Loucy (cell line): ENCODE data around the gene SLCO4A1.

Source experiments
- H2AFZ ChIP-seq: fragments of 200-600 bp; sonication (generic); 2 replicates; pipeline ENCODE4 v1.6.0; 2016; ENCODE audit warnings: antibody characterized with exemption, mild to moderate bottlenecking, low read length, moderate library complexity
- H3F3A ChIP-seq: fragments of 200-600 bp; 2 replicates; pipeline ENCODE4 v1.6.0; 2016; ENCODE audit warnings: antibody characterized with exemption, low read depth, mild to moderate bottlenecking
- H3K27me3 ChIP-seq: fragments of 200-600 bp; sonication (generic); 2 replicates; pipeline ENCODE4 v1.6.1; 2014; ENCODE audit warnings: low read length, mild to moderate bottlenecking; ENCODE audit not compliant: insufficient read depth, poor library complexity, severe bottlenecking
- H3K36me3 ChIP-seq: fragments of 200-600 bp; sonication (generic); 2 replicates; pipeline ENCODE4 v1.6.1; 2016; ENCODE audit warnings: low read length; ENCODE audit not compliant: insufficient read depth
- H3K4me1 ChIP-seq: fragments of 200-600 bp; sonication (generic); 2 replicates; pipeline ENCODE4 v1.5.1; 2014; ENCODE audit warnings: low read length, mild to moderate bottlenecking; ENCODE audit not compliant: insufficient read depth, poor library complexity, severe bottlenecking
- H3K4me2 ChIP-seq: fragments of 200-600 bp; sonication (generic); 2 replicates; pipeline ENCODE4 v1.6.0; 2014; ENCODE audit warnings: antibody characterized with exemption, low read length, low read depth, mild to moderate bottlenecking; ENCODE audit not compliant: poor library complexity, severe bottlenecking
- H3K4me3 ChIP-seq: fragments of 200-600 bp; sonication (generic); 2 replicates; pipeline ENCODE4 v1.5.1; 2014; ENCODE audit warnings: low read length, mild to moderate bottlenecking, mixed read lengths; ENCODE audit not compliant: poor library complexity, severe bottlenecking
- H3K79me2 ChIP-seq: fragments of 200-600 bp; sonication (generic); 2 replicates; pipeline ENCODE4 v1.6.1; 2014; ENCODE audit warnings: low read length; ENCODE audit not compliant: insufficient read depth
- H3K9ac ChIP-seq: fragments of 200-600 bp; sonication (generic); 2 replicates; pipeline ENCODE4 v1.6.0; 2014; ENCODE audit warnings: mild to moderate bottlenecking, low read depth, low read length, moderate library complexity; ENCODE audit not compliant: poor library complexity, severe bottlenecking
- H3K9me2 ChIP-seq: fragments of 200-600 bp; sonication (generic); replicated peaks from 2 replicates; pipeline ENCODE4 v1.6.1; 2016; ENCODE audit warnings: low read depth, low read length, mixed read lengths
- H3K9me3 ChIP-seq: fragments of 200-600 bp; sonication (generic); 2 replicates; pipeline ENCODE4 v1.6.1; 2014; ENCODE audit warnings: mild to moderate bottlenecking, antibody characterized with exemption, low read length, low read depth; ENCODE audit not compliant: insufficient read depth
- H4K20me1 ChIP-seq: fragments of 200-600 bp; sonication (generic); 2 replicates; pipeline ENCODE4 v1.6.0; 2014; ENCODE audit warnings: antibody characterized with exemption, low read length, mild to moderate bottlenecking; ENCODE audit not compliant: insufficient read depth, poor library complexity, severe bottlenecking
- EZH2phosphoT487 ChIP-seq: fragments of 200-600 bp; IDR thresholded peaks from 2 replicates; pipeline ENCODE4 v1.6.1; 2018; ENCODE audit warnings: antibody characterized with exemption, mild to moderate bottlenecking, moderate library complexity, borderline replicate concordance
- TF ChIP-seq, protein P1 (sequence below): fragments of 200-600 bp; sonication (generic); conservative IDR thresholded peaks from 2 replicates; pipeline ENCODE4 v1.5.1; 2014; ENCODE audit warnings: mild to moderate bottlenecking, antibody characterized with exemption, low read length

SLCO4A1 gene

GRCh38 chr20:62628691-62629090 is 13.6 kb upstream of the SLCO4A1 start:
- no peaks in the 10 kb centered on the region for H3K36me3 ChIP-seq
- H3K9ac ChIP-seq: peak overlapping the region; percentile 59

GRCh38 chr20:62629864-62630470 is 12.3 kb upstream of the SLCO4A1 start:
- Histone ChIP-seq H3K9me2 (no peaks in the 10 kb centered on the region), H4K20me1 (no peaks in the 10 kb centered on the region), H3K27me3 (no peaks in the 10 kb centered on the region), H2AFZ (no peak overlapping the region; the same call in 1 of the 2 replicates), H3K4me2 (no peak overlapping the region), H3K4me3 (no peak overlapping the region), H3K36me3 (no peaks in the 10 kb centered on the region), H3K79me2 (no peaks in the 10 kb centered on the region), H3K4me1 (peaks cover 36% of the 10 kb centered on the region), H3K9ac (peak overlapping the region; percentile 21), H3K9me3 (no peaks in the 10 kb centered on the region), H3F3A (no peaks in the 10 kb centered on the region)
- TF ChIP-seq EZH2phosphoT487: no peak
- TF ChIP-seq, protein P1, sequence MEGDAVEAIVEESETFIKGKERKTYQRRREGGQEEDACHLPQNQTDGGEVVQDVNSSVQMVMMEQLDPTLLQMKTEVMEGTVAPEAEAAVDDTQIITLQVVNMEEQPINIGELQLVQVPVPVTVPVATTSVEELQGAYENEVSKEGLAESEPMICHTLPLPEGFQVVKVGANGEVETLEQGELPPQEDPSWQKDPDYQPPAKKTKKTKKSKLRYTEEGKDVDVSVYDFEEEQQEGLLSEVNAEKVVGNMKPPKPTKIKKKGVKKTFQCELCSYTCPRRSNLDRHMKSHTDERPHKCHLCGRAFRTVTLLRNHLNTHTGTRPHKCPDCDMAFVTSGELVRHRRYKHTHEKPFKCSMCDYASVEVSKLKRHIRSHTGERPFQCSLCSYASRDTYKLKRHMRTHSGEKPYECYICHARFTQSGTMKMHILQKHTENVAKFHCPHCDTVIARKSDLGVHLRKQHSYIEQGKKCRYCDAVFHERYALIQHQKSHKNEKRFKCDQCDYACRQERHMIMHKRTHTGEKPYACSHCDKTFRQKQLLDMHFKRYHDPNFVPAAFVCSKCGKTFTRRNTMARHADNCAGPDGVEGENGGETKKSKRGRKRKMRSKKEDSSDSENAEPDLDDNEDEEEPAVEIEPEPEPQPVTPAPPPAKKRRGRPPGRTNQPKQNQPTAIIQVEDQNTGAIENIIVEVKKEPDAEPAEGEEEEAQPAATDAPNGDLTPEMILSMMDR: no peak

More at GRCh38 chr20:62628691-62629090, 13.6 kb upstream of the SLCO4A1 start:
- no peak overlapping the region for H2AFZ ChIP-seq
- no peaks in the 10 kb centered on the region for H3K9me2 ChIP-seq
- H3F3A ChIP-seq: 0 out of 2 replicates have a peak, but pooled peaks cover under 1% of the 10 kb centered on the region
- peaks cover 48% of the 10 kb centered on the region for H3K4me1 ChIP-seq
- no peaks in the 10 kb centered on the region for H3K79me2 ChIP-seq
- no peaks in the 10 kb centered on the region for H4K20me1 ChIP-seq
- peak overlapping the region; percentile 55 for H3K4me3 ChIP-seq
- H3K4me2 ChIP-seq: peak overlapping the region; percentile 78
- H3K9me3 ChIP-seq: no peaks in the 10 kb centered on the region
- H3K27me3 ChIP-seq: no peaks in the 10 kb centered on the region
- no peak for TF ChIP-seq EZH2phosphoT487

DNA sequence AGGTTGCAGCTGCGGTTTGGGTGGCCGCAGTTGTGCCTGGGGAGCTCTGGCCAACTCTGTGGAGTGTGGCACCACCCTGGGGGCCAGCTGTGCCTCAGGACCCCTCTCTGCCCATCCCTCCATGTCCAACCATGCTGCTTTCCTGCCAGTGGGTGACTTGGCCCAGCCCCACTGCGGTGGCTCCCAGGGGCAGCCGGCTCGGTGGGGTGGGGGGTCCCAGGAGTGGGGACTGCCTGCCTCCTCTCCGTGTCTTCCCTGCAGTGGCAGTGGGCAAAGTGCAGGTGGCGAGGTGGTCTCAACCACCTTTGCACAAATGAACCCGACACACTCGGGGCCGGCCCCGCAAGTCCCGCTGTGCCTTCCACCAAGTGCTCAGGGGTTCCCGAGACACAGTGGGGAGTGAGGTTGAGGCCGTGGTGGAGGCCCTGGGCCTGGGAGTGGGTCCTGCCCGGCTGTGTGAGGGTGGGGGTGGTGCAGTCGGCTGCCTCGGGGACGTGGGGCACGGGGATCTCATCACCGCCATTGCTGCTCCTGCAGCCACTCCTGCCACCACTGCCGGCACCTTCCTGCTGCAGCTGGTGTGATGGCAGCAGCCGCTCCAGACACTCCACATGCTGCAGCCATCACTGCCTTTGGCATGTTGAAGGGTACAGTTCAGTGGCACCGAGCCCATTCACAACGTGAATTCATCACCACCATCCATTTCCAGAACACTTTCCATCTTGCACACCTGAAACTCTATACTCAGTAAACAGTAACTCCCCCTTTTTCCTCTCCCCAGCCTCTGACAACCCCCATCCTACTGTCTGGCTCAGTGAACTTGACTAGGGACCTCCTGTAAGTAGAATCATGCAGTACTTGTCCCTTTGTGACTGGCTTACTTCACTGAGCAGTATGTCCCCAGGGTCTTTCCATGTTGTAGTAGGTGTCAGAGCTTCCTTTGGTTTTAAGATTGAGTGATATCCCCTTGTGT is 10.7 kb upstream of the SLCO4A1 start:
- Histone ChIP-seq H3K79me2 (no peaks in the 10 kb centered on the region), H3K9me3 (no peaks in the 10 kb centered on the region), H3K36me3 (no peaks in the 10 kb centered on the region), H3K4me3 (no peak overlapping the region), H3F3A (no peaks in the 10 kb centered on the region), H3K4me1 (peaks cover 42% of the 10 kb centered on the region), H3K9ac (no peak overlapping the region), H3K9me2 (no peaks in the 10 kb centered on the region), H4K20me1 (no peaks in the 10 kb centered on the region), H3K27me3 (no peaks in the 10 kb centered on the region), H2AFZ (no peak overlapping the region), H3K4me2 (no peak overlapping the region)
- TF ChIP-seq EZH2phosphoT487: no peak
- TF ChIP-seq, protein P1: no peak
